ENCODE measurements around the gene MAD2L1BP.

Gene MAD2L1BP

GRCh38 chr6:43676962-43677606 lies 41.4 kb downstream of the MAD2L1BP start:
- no peak for DNase-seq (ENCODE audit: low spot score)
- in situ Hi-C loops (cut with MboI; ENCODE audit: low sequenced_read_pairs, unreplicated experiment) = no loop called here
- TF ChIP-seq, protein P1, sequence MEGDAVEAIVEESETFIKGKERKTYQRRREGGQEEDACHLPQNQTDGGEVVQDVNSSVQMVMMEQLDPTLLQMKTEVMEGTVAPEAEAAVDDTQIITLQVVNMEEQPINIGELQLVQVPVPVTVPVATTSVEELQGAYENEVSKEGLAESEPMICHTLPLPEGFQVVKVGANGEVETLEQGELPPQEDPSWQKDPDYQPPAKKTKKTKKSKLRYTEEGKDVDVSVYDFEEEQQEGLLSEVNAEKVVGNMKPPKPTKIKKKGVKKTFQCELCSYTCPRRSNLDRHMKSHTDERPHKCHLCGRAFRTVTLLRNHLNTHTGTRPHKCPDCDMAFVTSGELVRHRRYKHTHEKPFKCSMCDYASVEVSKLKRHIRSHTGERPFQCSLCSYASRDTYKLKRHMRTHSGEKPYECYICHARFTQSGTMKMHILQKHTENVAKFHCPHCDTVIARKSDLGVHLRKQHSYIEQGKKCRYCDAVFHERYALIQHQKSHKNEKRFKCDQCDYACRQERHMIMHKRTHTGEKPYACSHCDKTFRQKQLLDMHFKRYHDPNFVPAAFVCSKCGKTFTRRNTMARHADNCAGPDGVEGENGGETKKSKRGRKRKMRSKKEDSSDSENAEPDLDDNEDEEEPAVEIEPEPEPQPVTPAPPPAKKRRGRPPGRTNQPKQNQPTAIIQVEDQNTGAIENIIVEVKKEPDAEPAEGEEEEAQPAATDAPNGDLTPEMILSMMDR (IDR thresholded peaks at IDR 0.05; ENCODE audit: borderline replicate concordance, control extremely low read depth, extremely low read depth, insufficient read depth, missing control alignments) = no peak

DNA sequence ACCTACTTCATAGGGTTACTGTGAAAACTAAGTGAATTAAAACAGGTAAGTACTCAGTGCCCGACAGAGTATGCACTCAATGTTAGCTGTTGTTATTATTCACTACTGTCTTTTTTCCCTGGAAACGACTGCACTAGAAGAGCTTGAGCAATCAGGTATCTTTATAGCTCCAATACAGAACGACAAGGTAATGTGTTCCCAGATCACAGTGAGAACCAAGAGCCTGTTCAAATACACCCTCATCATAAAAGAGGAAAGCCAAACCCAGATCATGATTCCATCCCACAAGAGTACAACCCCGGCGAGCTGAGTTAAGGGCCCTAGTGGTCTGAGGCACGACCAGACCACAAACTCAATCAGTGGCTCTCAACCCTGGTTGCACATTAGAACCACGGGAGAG lies 42.1 kb downstream of the MAD2L1BP start:
- in situ Hi-C loops (cut with MboI; ENCODE audit: low sequenced_read_pairs, unreplicated experiment) = no loop called here
- DNase-seq (ENCODE audit: low spot score) = no peak
- TF ChIP-seq, protein P1 (IDR thresholded peaks at IDR 0.05; ENCODE audit: borderline replicate concordance, control extremely low read depth, extremely low read depth, insufficient read depth, missing control alignments) = no peak

DNA sequence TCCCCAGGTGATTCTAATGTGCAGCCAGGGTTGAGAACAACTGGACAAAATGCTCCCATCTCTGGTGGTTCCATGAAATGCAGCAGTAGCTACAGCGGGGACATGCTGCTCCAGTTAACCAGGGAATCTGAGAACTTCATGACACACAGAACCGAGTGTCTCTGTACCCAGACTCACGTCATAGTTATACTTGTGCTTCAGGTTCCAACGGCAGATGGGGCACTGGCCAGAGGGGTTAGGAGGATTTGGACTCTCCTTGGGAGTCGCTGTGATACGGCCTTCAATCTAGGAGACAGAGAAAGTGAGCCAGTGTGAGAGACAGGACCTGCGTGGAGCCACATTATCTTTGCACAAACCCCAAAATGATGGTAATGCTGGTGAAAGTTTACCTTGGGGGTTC lies 42.7 kb downstream of the MAD2L1BP start:
- in situ Hi-C loops (cut with MboI; ENCODE audit: low sequenced_read_pairs, unreplicated experiment) = no loop called here
- TF ChIP-seq, protein P1 (IDR thresholded peaks at IDR 0.05; ENCODE audit: borderline replicate concordance, control extremely low read depth, extremely low read depth, insufficient read depth, missing control alignments) = no peak
- no peak for DNase-seq (ENCODE audit: low spot score)

GRCh38 chr6:43679057-43679456 lies 43.4 kb downstream of the MAD2L1BP start:
- no peak for DNase-seq (ENCODE audit: low spot score)
- TF ChIP-seq, protein P1 (IDR thresholded peaks at IDR 0.05; ENCODE audit: borderline replicate concordance, control extremely low read depth, extremely low read depth, insufficient read depth, missing control alignments) = no peak
- in situ Hi-C loops (cut with MboI; ENCODE audit: low sequenced_read_pairs, unreplicated experiment) = no loop called here

- TF ChIP-seq, protein P1 (IDR thresholded peaks at IDR 0.05; ENCODE audit: borderline replicate concordance, control extremely low read depth, extremely low read depth, insufficient read depth, missing control alignments) = no peak
- in situ Hi-C loops (cut with MboI; ENCODE audit: low sequenced_read_pairs, unreplicated experiment) = no loop called here
- no peak for DNase-seq (ENCODE audit: low spot score)
Measured at GRCh38 chr6:43680308-43681200, 44.9 kb downstream of the MAD2L1BP start.

GRCh38 chr6:43681303-43681702 lies 45.7 kb downstream of the MAD2L1BP start:
- no peak for DNase-seq (ENCODE audit: low spot score)
- in situ Hi-C loops (cut with MboI; ENCODE audit: low sequenced_read_pairs, unreplicated experiment) = no loop called here
- TF ChIP-seq, protein P1 (IDR thresholded peaks at IDR 0.05; ENCODE audit: borderline replicate concordance, control extremely low read depth, extremely low read depth, insufficient read depth, missing control alignments) = no peak

Measured in GM13976 (cell line).